Calu3 (cell line): ENCODE results near the gene CHTOP. TPM values are rescaled to one million over a fixed set of nuclear protein-coding genes. Genes with fewer than 3 reads are reported as not detected.

Source experiments
- BruUV-seq: library from RNA; stranded (reverse); fragments of 400-500 nt; replicated peaks from 2 replicates; lab custom pipeline; 2021; lab: Mats Ljungman, UMichigan
- CTCF ChIA-PET: fragments of 300-600 bp; sonication (Branson Sonifier 250); formaldehyde crosslinking; loops from one replicate; lab custom pipeline; 2022; ENCODE audit warnings: antibody characterized with exemption; lab: Charles Lee
- DNase-seq: peaks from one replicate; pipeline ENCODE4 v3.0.0; 2022
- H3K27ac Mint-ChIP-seq: one replicate; pipeline ENCODE4 v1.8.0; 2022; ENCODE audit warnings: mixed read lengths; ENCODE audit not compliant: unreplicated experiment
- H3K27me3 Mint-ChIP-seq: one replicate; pipeline ENCODE4 v1.8.0; 2022; ENCODE audit warnings: mixed read lengths; ENCODE audit not compliant: unreplicated experiment
- H3K36me3 Mint-ChIP-seq: one replicate; pipeline ENCODE4 v1.8.0; 2022; ENCODE audit warnings: mild to moderate bottlenecking, moderate library complexity, mixed read lengths; ENCODE audit not compliant: insufficient read depth, unreplicated experiment
- H3K4me1 Mint-ChIP-seq: one replicate; pipeline ENCODE4 v1.8.0; 2022; ENCODE audit warnings: mild to moderate bottlenecking, low read depth, mixed read lengths; ENCODE audit not compliant: unreplicated experiment
- H3K4me3 Mint-ChIP-seq: one replicate; pipeline ENCODE4 v1.8.0; 2022; ENCODE audit warnings: mild to moderate bottlenecking, low read depth, moderate library complexity, mixed read lengths; ENCODE audit not compliant: unreplicated experiment
- H3K9me3 Mint-ChIP-seq: one replicate; pipeline ENCODE4 v1.8.0; 2022; ENCODE audit warnings: low read depth, mixed read lengths; ENCODE audit not compliant: unreplicated experiment
- CTCF ChIP-seq: fragments of 200-600 bp; IDR thresholded peaks from one replicate; pipeline ENCODE4 v1.8.0; 2022; ENCODE audit warnings: antibody characterized with exemption; ENCODE audit not compliant: unreplicated experiment
- intact Hi-C: fragments of 100-400 bp; cut with micrococcal nuclease; formaldehyde crosslinking; loops from one replicate; pipeline ENCODE4 v1.10.0; 2022; ENCODE audit not compliant: unreplicated experiment
- total RNA-seq: library from RNA; stranded (reverse); gene quantifications from 2 replicates; pipeline ENCODE4 v1.2.3, GENCODE V29; 2022

Gene CHTOP
- total RNA-seq, 1 experiment from 2014 or later = 100 TPM

GRCh38 chr1:153684892-153685291, 51.0 kb downstream of the CHTOP start:
- H3K4me1 Mint-ChIP-seq = peaks cover 11% of the 10 kb centered on the region
- no TSS peak for BruUV-seq
- CTCF ChIA-PET = interaction anchor here (0.7 kb wide), 1 partner anchor 31 kb away, joined by 4 read pairs; no protein-coding TSS in a partner anchor

GRCh38 chr1:153685544-153686340, 51.9 kb downstream of the CHTOP start:
- Mint-ChIP-seq H3K4me1 (peaks cover 8% of the 10 kb centered on the region), H3K27ac (no peak overlapping the region), H3K4me3 (no peak overlapping the region), H3K27me3 (peaks cover 87% of the 10 kb centered on the region), H3K36me3 (peaks cover 5% of the 10 kb centered on the region), H3K9me3 (no peaks in the 10 kb centered on the region)
- CTCF ChIA-PET = interaction anchor here (0.7 to 1.0 kb wide), 3 partner anchors 20 to 611 kb away, joined by 3 to 4 read pairs (median 3); partner anchors contain the start of gene INTS3
- intact Hi-C loops = no loop called here
- BruUV-seq = no TSS peak
- DNase-seq = no peak
- no peak for TF ChIP-seq CTCF

More at GRCh38 chr1:153684892-153685291, 51.0 kb downstream of the CHTOP start:
- DNase-seq = no peak
- no peak for TF ChIP-seq CTCF
- Mint-ChIP-seq H3K27ac (no peak overlapping the region), H3K27me3 (peaks cover 94% of the 10 kb centered on the region), H3K9me3 (no peaks in the 10 kb centered on the region), H3K36me3 (peaks cover 5% of the 10 kb centered on the region), H3K4me3 (no peak overlapping the region)
- intact Hi-C loops = no loop called here

- Mint-ChIP-seq H3K36me3 (peaks cover 4% of the 10 kb centered on the region), H3K4me1 (peaks cover 16% of the 10 kb centered on the region), H3K4me3 (no peak overlapping the region), H3K27ac (no peak overlapping the region), H3K9me3 (no peaks in the 10 kb centered on the region), H3K27me3 (peaks cover 69% of the 10 kb centered on the region)
- no TSS peak for BruUV-seq
- intact Hi-C loops = no loop called here
- CTCF ChIA-PET = interaction anchor here (0.6 to 0.8 kb wide), 3 partner anchors 11 to 707 kb away, joined by 3 read pairs; no protein-coding TSS in a partner anchor
- DNase-seq = no peak
- no peak for TF ChIP-seq CTCF
Observed at GRCh38 chr1:153687346-153688125, 53.7 kb downstream of the CHTOP start.

GRCh38 chr1:153688276-153688675, 54.4 kb downstream of the CHTOP start:
- BruUV-seq = no TSS peak
- peaks cover 16% of the 10 kb centered on the region for H3K4me1 Mint-ChIP-seq
- H3K36me3 Mint-ChIP-seq = no peaks in the 10 kb centered on the region
- CTCF ChIA-PET = interaction anchor here (0.8 kb wide), 1 partner anchor 12 kb away, joined by 3 read pairs; no protein-coding TSS in a partner anchor
- peaks cover 62% of the 10 kb centered on the region for H3K27me3 Mint-ChIP-seq
- no peaks in the 10 kb centered on the region for H3K9me3 Mint-ChIP-seq
- intact Hi-C loops = no loop called here
- no peak overlapping the region for H3K27ac Mint-ChIP-seq
- no peak overlapping the region for H3K4me3 Mint-ChIP-seq
- no peak for DNase-seq
- TF ChIP-seq CTCF = no peak
